DMS 273 treated with DMSO at 0.1 percent for 48 hours (cell line): Measurements from ENCODE around the gene CD3D.
"Not testable (repeated sequence)": the region's sequence is repeated elsewhere in the genome, so short reads cannot be mapped to it uniquely, and the experiment has no call there.

Experiments
- DNase-seq: peaks from one replicate; lab custom pipeline; 2025; lab: John Stamatoyannopoulos, UW

The CD3D gene

DNA sequence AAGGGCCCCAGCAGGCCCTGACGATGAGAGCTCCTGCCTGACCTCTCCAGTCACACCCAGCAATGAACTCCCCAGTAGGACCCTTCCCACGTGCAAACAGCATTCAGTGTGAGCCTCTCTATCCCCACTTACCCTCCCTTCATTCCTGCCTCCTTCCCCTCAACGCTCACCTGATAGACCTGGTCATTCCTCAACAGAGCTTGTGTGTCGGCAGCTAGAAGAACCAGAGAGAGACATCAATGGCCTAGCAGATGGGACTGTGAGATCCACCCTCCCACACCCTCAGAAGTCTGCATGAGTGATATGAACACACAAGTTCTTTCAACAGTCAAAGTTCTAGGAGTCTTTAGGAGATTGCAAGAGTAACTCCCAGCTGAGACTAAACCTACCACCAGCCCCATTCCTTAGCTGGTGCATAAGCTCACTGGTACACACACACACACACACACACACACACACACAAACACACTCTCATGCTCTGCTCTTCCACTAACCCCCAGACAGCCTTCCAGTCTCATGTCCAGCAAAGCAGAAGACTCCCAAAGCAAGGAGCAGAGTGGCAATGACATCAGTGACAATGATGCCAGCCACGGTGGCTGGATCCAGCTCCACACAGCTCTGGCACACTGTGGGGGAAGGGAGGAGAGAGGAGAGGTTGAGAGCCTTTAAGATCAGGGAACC lies 3.1 kb downstream of the CD3D start:
- no peak for DNase-seq

DNA sequence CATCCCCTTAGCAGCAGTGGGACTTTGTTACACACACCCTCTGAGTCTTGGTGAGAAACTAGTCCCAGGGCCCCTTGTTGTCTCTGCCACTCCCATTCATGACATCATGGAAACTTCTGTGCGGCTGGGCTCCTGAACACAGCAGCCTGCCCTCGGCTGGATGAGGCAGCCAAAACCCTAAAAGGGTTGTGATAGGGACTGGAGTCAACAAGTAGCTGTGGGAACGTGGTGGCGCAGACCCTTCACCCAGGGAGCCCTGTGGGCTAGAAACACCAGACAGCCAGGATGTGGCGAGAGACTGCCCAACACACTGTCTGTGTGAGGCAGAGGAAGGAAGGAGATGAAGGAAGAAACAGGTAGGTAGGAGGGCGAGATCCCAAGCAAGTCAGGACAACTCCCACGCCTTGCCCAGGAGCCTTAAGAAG lies 3.9 kb downstream of the CD3D start:
- DNase-seq: no peak

DNA sequence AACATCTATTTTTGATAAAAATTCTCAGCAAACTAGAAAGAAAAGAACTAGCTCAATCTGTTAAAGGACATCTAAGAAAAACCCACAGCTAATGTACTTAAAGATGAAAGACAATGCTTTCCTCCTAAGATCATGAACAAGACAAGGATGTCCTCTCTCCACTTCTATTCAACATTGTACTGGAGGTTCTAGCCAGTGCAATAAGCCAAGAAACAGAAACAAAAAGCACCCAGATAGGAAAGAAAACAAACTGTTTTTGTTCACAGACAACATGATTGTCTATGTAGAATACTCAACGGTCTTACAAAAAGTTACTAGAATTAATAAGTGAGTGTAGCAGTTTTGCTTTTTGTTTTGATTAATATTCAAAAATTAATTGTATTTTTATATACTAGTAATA lies 7.8 kb downstream of the CD3D start:
- DNase-seq: no peak

DNA sequence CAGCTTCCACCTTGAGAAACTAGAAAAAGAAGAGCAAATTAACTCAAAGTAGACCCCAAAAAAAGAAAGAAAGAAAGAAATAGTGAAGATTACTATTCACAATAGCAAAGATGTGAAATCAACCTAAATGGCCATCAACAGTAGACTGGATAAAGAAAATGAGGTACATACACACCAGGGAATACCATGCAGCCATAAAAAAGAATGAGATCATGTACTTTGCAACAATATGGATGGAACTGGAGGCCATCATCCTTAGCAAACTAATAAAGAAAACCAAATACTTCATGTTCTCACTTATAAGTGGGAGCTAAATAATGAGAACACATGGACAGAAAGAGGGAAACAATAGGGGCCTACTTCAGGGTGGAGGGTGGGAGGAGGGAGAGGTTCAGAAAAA lies 13.8 kb downstream of the CD3D start:
- no peak for DNase-seq

DNA sequence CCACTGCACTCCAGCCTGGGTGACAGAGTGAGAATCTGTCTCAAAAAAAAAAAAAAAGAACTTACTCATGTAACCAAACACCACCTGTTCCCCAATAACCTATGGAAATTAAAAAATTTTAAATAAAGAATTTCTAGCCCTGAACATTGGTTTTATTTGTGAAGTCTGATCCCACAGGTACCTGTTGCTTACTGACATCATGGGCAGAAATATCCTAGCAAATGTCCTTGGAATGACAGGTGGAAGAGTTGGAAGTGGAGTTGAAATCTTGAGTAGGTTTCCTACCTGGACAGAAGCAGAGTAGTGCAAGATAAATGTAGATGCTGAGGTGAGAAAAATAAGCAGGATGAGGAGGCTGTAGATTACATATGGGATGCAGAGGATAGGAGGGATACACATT lies 17.2 kb downstream of the CD3D start:
- no peak for DNase-seq

DNA sequence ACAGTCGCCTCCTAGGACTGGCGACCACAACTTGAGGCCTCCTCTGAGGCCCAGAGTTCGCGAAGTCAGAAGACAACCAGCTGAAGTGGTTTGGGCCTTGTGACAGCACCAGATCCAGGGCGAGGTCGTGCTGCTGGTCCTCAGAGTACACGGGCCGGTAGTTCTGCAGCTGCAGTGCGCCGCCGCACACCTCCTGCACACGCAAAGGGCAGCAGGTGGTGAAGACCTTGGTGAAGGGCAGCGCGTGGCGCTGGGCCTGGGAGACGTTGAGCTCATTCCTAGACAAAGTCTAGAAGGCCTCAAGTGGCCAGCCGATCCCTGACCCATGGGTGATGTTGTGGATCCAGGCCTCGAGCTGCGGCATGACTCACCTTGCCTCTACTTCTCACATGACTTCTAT lies 19.8 kb downstream of the CD3D start:
- no peak for DNase-seq

DNA sequence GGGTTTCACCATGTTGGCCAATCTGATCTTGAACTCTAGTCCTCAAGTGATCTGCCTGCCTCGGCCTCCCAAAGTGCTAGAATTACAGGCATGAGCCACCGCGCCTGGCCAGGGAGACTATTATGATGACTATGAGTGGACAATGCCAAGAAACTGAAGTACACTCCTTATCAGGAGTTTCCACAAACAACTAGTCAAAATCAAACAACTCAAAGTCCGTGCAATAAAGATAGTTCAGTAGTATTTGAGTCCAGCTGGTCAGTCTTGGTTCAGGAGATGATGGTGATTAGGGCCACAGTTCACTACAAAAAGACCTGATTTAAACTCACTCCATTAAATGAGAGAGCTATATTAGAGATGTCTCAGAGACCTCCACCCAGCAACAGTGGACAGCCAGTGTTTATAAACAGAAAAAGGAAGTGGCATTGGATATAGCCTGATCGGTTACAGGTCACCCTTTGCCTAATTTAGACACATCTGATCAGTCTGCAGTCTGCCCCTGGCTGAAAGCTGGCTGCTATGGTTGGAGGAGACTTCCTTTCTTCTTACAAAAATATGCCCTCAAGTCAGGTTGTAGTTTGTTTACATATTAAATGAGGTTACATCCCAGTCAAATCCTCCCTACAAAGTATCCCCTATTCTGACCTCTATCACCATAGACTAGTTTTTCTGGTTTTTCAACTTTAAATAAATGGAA lies 21.0 kb downstream of the CD3D start:
- DNase-seq: no peak

DNA sequence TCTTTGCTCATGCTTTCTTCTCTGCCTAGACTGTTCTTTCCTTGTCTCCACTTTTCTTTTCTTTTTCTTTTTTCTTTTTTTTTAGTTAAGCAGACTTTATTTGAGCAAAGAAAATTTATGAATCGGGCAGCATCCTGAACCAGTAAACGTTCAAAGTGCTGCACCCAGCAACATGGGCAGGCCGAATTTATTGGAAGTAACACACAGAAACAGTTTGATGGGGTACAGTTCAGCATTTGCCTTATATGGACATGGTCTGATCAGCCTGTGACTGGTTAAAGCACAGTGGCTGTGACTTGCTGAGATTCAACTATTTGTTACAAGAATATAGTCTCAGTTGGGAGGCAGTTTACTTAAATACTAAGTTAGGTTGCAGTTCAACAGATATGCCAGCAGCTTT lies 22.0 kb downstream of the CD3D start:
- DNase-seq: no peak

DNA sequence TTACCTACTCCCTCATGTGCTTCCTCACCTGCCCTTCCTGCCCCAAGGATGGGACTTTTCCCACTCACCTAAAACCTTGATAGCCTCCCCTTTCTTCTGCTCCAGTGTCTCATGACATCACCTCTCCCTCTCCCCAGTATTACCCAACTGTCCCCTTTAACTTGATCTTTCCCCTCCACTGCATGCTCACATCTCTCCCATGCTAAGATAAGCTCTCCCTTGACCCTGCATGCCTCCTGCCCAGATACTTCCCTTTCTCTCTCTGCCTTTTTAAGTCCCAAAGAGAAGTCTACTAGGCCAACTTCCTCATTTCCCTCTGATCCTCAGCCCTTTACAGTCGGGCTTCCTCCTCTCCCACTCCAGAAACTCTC lies 23.2 kb downstream of the CD3D start:
- no peak for DNase-seq

DNA sequence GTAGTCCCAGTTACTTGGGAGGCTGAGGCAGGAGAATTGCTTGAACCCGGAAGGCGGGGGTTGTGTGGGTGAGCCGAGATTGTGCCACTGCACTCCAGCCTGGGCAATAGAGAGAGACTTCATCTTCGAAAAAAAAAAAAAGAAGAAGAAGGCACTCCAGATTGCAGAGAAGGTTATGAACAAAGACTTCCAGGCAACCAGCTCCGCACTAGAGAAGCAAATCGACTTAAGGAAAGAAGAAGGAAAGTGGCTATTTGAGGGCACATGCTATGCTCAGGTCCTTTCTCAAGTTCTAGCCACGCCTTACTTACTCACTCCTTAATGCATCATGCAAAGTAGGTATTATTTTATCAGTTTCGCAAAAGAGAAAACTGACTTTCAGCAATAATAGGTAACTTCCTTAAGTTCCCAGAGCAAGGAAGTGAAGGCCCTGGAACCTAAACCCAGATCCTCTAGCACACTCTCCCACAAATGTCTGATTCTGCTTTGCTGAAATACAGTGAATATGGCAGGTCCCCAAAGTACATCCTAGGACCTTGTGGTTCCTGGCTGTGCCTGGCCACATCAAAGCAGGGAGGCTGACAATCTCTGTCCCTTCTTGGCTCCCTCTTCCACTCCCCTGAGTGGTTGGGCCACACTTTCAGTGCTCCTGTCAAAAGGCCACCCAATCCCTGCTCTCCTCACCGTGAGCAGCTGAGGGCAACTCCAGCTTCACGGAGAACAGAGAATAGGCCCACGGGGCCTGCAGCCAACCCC lies 23.7 kb downstream of the CD3D start:
- no peak for DNase-seq

DNA sequence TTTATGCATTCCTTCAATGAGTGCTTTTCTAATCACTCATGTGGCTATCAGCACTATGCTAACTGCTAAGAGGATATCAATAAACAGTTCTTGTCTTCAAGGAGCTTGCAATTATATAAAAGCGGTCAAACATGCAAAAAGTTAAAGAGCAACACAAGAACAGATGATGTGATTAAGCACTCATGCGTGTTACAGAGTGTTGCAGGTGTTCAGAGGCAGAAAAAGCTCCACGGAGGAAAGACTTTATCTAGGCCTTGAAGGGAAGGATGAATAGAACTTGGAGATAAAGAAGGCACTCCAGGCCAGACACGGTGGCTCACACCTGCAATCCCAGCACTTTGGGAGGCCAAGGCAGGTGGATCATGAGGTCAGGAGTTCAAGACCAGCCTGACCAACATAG lies 24.4 kb downstream of the CD3D start:
- DNase-seq: no peak

DNA sequence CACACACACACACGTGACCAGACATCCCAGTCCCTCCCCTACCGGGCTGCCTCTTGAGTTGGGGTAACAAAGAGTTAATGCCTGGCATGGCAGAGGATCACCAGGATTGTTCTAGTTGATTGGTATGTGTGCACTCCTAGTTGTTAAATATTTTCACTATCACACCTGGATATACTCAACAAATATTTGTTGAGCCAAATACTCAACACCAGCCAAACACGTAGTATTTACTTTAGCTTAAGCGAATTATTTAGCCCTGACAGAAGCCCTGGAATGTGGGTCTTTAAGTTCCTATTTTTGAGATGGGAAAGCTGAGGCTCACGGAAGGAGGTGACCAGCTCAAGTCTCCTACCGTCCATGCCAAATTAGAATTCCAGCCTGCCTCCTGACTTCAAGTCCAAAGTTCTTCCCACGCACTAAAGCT lies 27.5 kb downstream of the CD3D start:
- no peak for DNase-seq

DNA sequence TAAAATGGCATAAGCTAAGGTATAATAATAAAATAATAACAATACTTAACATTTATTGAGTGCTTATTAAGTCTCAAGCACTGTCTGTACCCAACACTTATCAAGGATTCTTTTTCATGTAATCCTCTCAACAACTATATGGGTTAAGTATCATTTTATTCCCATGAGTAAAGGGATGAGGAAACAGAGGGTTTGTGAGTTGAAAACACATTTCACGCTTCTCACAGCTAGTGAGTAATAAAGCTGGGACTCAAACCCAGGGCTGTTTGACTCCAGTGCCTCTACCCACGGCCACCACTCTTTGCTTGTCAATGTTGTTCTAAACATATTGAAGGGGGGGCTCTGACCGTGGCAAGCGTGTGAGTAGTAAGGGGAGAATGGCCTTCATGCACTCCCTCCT lies 29.3 kb downstream of the CD3D start:
- no peak for DNase-seq

DNA sequence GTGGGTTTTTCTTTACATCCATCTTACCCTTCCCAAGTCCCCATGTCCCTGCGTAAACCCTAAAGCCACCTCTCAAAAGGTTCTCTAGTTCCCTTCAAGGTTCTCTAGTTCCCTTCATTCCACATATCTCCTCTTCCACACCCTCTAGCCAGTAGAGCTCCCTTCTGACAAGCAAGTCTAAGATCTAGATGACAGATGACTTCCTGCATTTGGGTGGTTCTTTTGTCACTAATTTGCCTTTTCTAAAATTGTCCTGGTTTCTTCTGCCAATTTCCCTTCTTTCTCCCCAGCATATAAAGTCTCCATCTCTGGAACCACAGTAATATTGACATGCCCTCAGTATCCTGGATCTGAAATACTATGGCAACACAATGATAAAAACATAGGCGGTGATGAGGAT lies 30.2 kb downstream of the CD3D start:
- DNase-seq: no peak

DNA sequence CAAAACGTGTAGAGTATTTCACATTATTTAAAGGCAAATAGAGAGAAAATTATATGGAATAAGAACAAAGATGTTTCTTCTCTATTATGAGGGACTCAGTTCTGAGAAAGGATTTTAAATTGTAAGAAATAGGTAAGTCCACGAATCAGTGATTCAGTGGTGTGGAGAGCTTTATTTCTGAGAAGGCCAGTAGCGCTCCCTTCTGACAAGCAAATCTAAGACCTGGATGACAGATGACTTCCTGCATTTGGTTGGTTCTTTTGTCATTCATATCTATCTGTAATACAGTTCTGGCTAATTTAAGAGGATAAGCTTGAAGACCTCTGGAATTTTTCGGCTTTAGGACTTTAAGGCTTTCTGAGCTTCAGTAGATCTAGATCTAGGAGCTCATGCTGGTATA lies 31.0 kb downstream of the CD3D start:
- no peak for DNase-seq

DNA sequence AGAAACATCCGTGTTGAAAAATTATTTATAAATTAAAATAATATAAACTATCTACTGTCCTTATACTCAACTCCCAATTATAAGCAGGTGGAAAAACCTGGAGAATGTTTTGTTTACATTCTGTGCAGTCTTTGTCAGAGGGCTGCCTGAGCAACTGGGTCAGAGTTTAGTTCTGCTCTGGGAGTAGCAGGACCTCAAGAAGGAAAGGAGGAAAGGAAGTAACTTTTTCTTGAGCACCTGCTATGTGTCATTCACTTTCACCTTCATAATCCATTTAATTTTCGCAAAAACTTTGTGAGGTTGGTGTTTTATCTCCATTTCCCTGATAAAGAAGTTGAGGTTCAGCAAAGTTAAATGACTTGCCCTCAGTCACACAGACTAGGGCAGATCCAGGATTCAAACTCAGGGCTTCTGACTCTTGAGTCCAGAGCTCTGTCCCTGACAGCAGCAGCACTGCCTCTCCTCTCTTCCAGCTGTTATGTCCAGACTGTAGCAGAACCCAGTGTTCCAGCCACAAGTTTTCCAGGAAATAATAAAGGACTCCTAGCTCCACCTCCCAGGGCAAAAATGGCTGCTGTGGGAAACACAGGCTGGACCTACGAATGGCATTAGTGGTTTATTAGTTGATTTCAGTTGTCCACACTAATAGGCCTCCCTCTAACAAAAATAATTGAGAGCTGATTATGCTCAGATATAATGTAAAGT lies 31.6 kb downstream of the CD3D start:
- no peak for DNase-seq

DNA sequence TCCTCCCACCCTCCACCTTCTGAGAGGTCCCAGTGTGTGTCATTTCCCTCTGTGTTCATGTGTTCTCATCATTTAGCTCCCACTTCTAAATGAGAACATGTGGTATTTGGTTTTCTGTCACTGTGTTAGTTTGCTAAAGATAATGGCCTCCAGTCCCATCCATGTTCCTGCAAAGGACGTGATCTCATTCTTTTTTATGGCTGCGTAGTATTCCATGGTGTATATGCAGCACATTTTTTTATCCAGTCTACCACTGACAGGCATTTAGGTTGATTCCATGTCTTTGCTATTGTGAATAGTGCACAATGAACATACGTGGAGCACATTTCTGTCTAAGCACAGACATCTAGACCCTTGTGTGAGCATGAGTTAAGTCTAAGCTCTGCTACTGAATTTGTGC lies 32.2 kb downstream of the CD3D start:
- DNase-seq: no peak

DNA sequence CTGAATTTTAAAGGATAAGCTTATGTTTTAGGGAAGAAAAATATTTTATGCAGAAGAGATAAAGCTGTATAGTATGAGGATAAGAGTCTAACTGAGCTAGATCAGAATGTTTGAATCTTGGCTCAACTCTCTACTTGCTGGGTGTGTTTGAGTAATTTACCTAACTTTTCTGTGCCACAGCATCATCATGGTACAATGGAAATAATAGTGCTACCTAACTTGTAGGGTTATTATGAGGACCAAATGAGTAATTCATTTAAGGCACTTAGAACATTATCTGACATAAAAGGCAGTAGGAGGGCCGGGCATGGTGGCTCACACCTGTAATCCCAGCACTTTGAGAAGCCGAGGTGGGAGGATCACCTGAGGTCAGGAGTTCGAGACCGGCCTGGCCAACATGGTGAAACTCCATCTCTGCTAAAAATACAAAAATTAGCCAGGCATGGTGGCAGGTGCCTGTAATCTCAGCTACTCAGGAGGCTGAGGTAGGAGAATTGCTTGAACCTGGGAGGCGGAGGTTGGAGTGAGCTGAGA lies 33.4 kb downstream of the CD3D start:
- not testable (repeated sequence) for DNase-seq

DNA sequence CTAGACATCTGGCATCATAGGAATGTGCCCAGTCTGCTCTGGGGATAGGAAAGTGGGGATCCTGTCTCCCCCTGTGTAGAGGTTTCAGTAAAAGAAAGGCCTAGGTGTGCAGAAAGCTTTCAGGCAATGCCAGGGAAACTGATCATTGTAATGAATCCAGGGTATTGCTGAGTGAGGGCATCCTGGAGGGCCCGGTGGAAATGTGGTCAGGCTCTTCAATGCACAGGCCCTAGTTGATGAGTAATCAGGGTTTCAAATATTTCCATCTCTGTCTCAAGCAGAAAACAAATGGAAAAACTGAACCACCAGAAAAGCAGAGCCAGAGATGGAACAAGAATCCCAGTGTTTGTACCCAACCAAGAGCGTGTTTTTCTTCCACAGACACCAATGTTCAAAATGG lies 35.9 kb downstream of the CD3D start:
- DNase-seq: no peak

DNA sequence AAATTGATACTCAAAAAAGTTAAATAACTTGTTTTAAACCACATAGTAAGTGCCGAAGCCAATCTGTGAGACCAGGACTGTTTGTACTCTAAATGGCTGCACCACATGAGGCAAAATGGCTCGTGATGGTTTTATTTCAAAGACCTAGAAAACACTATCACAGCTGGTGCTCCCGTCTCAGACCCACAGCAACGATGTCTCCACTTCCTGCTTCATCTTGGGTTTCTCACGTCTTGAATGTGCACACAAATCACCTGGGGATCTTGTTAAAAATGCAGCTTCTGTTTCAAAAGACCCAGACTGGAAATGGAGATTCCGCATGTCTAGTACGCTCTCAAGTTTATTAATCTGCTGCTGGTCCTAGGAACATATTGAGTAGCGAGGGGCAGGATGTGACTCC lies 36.8 kb downstream of the CD3D start:
- no peak for DNase-seq

DNA sequence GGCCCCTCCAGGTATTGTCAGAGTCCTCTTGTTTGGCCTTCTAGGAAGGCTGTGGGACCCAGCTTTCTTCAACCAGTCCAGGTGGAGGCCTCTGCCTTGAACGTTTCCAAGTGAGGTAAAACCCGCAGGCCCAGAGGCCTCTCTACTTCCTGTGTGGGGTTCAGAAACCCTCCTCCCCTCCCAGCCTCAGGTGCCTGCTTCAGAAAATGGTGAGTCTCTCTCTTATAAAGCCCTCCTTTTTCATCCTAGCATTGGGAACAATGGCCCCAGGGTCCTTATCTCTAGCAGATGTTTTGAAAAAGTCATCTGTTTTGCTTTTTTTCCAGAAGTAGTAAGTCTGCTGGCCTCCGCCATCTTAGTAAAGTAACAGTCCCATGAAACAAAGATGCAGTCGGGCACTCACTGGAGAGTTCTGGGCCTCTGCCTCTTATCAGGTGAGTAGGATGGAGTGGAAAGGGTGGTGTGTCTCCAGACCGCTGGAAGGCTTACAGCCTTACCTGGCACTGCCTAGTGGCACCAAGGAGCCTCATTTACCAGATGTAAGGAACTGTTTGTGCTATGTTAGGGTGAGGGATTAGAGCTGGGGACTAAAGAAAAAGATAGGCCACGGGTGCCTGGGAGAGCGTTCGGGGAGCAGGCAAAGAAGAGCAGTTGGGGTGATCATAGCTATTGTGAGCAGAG lies 37.8 kb downstream of the CD3D start, which contains the start of gene CD3E:
Gene CD3E, plus strand, starts transcription at position 163 of the 681 bp plus-strand sequence. Its CDS starts 223 bp downstream, at position 386.
- no peak for DNase-seq

DNA sequence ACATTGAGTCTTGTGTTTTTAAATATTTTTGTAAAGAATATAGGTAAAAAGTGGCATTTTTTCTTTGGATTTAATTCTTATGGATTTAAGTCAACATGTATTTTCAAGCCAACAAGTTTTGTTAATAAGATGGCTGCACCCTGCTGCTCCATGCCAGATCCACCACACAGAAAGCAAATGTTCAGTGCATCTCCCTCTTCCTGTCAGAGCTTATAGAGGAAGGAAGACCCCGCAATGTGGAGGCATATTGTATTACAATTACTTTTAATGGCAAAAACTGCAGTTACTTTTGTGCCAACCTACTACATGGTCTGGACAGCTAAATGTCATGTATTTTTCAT lies 38.3 kb downstream of the CD3D start:
- DNase-seq: no peak
